IPS-NIHi7 (cell line): ENCODE results near the gene FMNL2.

Source experiments
- DNase-seq: peaks from one replicate; pipeline ENCODE4 v3.0.0; 2012; ENCODE audit warnings: mixed read lengths; ENCODE audit errors: extremely low spot score

FMNL2 gene

GRCh38 chr2:152648336-152648735, 313.4 kb downstream of the FMNL2 start:
- DNase-seq, result no peak

GRCh38 chr2:152649997-152650396, 315.0 kb downstream of the FMNL2 start:
- DNase-seq, result no peak

GRCh38 chr2:152650768-152651371, 315.9 kb downstream of the FMNL2 start:
- no peak for DNase-seq

GRCh38 chr2:152651834-152652233, 316.9 kb downstream of the FMNL2 start:
- no peak for DNase-seq

GRCh38 chr2:152655880-152656279, 320.9 kb downstream of the FMNL2 start:
- DNase-seq, result no peak

- DNase-seq, result no peak
Observed at GRCh38 chr2:152657043-152657442, 322.1 kb downstream of the FMNL2 start.

GRCh38 chr2:152658221-152658620, 323.2 kb downstream of the FMNL2 start:
- no peak for DNase-seq

- no peak for DNase-seq
Observed at GRCh38 chr2:152661076-152661475, 326.1 kb downstream of the FMNL2 start.

GRCh38 chr2:152664725-152665124, 329.8 kb downstream of the FMNL2 start:
- DNase-seq, result no peak

GRCh38 chr2:152674334-152674733, 339.4 kb downstream of the FMNL2 start:
- no peak for DNase-seq

GRCh38 chr2:152676461-152676860, 341.5 kb downstream of the FMNL2 start:
- DNase-seq, result no peak

GRCh38 chr2:152678808-152679207, 343.8 kb downstream of the FMNL2 start:
- no peak for DNase-seq

GRCh38 chr2:152682663-152683062, 347.7 kb downstream of the FMNL2 start:
- DNase-seq, result no peak

- DNase-seq, result no peak
Observed at GRCh38 chr2:152683400-152683799, 348.4 kb downstream of the FMNL2 start.

- DNase-seq, result no peak
Observed at GRCh38 chr2:152686321-152686720, 351.3 kb downstream of the FMNL2 start.

GRCh38 chr2:152693033-152693432, 358.1 kb downstream of the FMNL2 start:
- DNase-seq, result no peak

- no peak for DNase-seq
Observed at GRCh38 chr2:152694161-152694661, 359.2 kb downstream of the FMNL2 start.

GRCh38 chr2:152695763-152696162, 360.8 kb downstream of the FMNL2 start:
- DNase-seq, result no peak

GRCh38 chr2:152696476-152696875, 361.5 kb downstream of the FMNL2 start:
- no peak for DNase-seq
